Type B pancreatic cell (in vitro differentiated cells): ENCODE measurements around the gene HNRNPU. TPM values are rescaled to one million over a fixed set of nuclear protein-coding genes. Genes with fewer than 3 reads are reported as not detected.

Experiments used
- DNase-seq: peaks from one replicate; pipeline ENCODE4 v3.0.0; 2021; ENCODE audit warnings: mixed read lengths; ENCODE audit not compliant: unreplicated experiment; ENCODE audit errors: extremely low spot score
- H3K27ac Mint-ChIP-seq: 2 replicates; pipeline ENCODE4 v1.8.0; 2021; ENCODE audit warnings: mild to moderate bottlenecking, mixed read lengths
- H3K27me3 Mint-ChIP-seq: 2 replicates; pipeline ENCODE4 v1.8.0; 2021; ENCODE audit warnings: mixed read lengths
- H3K36me3 Mint-ChIP-seq: 2 replicates; pipeline ENCODE4 v1.8.0; 2021; ENCODE audit warnings: mixed read lengths
- H3K4me1 Mint-ChIP-seq: one replicate; pipeline ENCODE4 v1.8.0; 2021; ENCODE audit warnings: mixed read lengths; ENCODE audit not compliant: unreplicated experiment
- H3K4me3 Mint-ChIP-seq: 2 replicates; pipeline ENCODE4 v1.8.0; 2021; ENCODE audit warnings: mild to moderate bottlenecking, mixed read lengths
- H3K9me3 Mint-ChIP-seq: 2 replicates; pipeline ENCODE4 v1.8.0; 2021; ENCODE audit warnings: mixed read lengths
- total RNA-seq: library from RNA; stranded (reverse); gene quantifications from 2 replicates; pipeline ENCODE4 v1.2.1, GENCODE V29; 2021; ENCODE audit warnings: low replicate concordance
- TF ChIP-seq, protein P1 (sequence below): fragments of 200-600 bp; sonication (generic); conservative IDR thresholded peaks from 2 replicates; pipeline ENCODE4 v1.5.0; 2021; ENCODE audit warnings: antibody characterized with exemption, mild to moderate bottlenecking

Gene HNRNPU
- total RNA-seq, 1 donor from 2014 or later, result 485 TPM

DNA sequence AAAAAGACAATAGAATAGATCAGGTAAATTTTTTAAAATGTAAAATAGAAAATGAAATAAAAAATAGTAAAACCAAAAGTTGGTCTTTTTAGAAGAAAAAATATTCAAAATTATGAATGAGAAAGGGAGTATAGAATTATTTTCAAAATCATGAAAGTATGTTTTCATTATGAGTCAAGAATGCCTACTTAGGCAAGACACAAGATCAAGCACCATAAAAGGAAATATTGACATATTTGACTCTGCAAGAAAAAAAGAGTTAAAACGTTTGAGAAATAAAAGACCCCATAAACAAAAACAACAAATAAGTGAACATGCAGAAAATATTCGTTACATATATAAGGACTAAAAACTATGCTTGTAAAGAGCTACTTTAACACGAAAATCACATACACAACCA is 33.7 kb downstream of the HNRNPU start:
- no peaks in the 10 kb centered on the region for H3K27me3 Mint-ChIP-seq
- no peak overlapping the region for H3K27ac Mint-ChIP-seq
- H3K36me3 Mint-ChIP-seq, result no peaks in the 10 kb centered on the region

DNA sequence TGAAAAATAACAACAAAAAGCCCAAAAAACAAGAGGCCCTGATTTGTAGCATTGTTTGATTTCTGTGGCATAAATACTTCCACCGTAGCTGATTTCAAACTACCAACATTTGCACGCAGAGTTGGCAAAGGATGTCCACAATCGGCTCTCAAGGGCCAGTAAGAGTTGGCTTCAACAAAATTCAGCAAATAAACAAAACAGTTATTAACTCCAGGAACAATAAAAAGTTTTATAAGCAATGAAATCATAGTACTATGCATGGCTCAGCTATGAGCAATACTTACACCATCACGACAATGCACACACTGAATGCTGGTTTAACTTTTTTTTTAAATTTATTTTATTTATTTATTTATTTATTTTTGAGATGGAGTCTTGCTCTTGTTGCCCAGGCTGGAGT is 37.6 kb downstream of the HNRNPU start:
- TF ChIP-seq, protein P1, sequence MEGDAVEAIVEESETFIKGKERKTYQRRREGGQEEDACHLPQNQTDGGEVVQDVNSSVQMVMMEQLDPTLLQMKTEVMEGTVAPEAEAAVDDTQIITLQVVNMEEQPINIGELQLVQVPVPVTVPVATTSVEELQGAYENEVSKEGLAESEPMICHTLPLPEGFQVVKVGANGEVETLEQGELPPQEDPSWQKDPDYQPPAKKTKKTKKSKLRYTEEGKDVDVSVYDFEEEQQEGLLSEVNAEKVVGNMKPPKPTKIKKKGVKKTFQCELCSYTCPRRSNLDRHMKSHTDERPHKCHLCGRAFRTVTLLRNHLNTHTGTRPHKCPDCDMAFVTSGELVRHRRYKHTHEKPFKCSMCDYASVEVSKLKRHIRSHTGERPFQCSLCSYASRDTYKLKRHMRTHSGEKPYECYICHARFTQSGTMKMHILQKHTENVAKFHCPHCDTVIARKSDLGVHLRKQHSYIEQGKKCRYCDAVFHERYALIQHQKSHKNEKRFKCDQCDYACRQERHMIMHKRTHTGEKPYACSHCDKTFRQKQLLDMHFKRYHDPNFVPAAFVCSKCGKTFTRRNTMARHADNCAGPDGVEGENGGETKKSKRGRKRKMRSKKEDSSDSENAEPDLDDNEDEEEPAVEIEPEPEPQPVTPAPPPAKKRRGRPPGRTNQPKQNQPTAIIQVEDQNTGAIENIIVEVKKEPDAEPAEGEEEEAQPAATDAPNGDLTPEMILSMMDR, result no peak
- no peaks in the 10 kb centered on the region for H3K36me3 Mint-ChIP-seq
- no peak for DNase-seq
- no peak overlapping the region for H3K4me3 Mint-ChIP-seq
- no peaks in the 10 kb centered on the region for H3K4me1 Mint-ChIP-seq
- no peaks in the 10 kb centered on the region for H3K9me3 Mint-ChIP-seq
- no peaks in the 10 kb centered on the region for H3K27me3 Mint-ChIP-seq
- no peak overlapping the region for H3K27ac Mint-ChIP-seq

More for the DNA sequence above, 33.7 kb downstream of the HNRNPU start:
- no peaks in the 10 kb centered on the region for H3K9me3 Mint-ChIP-seq
- no peak for DNase-seq
- H3K4me3 Mint-ChIP-seq, result no peak overlapping the region
- TF ChIP-seq, protein P1, result no peak
- H3K4me1 Mint-ChIP-seq, result peaks cover 4% of the 10 kb centered on the region

DNA sequence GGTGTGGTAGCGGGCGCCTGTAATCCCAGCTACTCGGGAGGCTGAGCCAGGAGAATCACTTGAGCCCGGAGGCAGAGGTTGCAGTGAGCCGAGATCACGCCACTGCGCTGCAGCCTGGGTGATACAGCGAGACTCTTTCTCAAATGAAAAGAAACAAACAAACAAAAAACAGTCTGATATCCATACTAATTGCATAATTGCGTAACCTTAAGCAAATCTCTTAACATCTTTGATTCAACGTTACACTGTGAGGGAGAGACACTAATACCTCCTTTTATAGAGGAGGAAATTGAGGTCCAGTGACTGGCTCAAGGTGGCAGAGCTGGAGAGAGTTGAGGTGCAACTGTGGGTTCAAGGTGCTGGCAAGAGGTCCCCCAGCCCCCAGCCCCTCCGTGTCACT is 41.5 kb downstream of the HNRNPU start:
- Mint-ChIP-seq H3K27ac (no peak overlapping the region), H3K4me3 (no peak overlapping the region)

DNA sequence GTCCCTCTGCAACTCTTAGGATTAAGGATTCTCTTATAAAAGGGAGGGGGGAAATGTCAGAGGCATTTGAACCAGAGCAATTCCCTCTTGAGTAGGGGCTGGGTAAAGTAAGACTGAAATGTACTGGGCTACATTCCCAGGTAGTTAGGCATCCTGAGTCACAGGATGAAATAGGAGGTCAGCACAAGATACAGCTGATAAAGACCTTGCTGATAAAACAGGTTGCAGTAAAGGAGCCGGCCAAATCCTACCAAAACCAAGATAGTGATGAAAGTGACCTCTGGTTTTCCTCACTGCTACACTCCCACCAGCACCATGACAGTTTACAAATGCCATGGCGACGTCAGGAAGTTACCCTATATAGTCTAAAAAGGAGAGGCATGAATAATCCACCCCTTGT is 43.2 kb downstream of the HNRNPU start:
- no peak overlapping the region for H3K4me3 Mint-ChIP-seq
- TF ChIP-seq, protein P1, result no peak
- no peak overlapping the region for H3K27ac Mint-ChIP-seq
- H3K9me3 Mint-ChIP-seq, result no peaks in the 10 kb centered on the region
- peaks cover 6% of the 10 kb centered on the region for H3K4me1 Mint-ChIP-seq
- no peak for DNase-seq
- peaks cover 8% of the 10 kb centered on the region for H3K27me3 Mint-ChIP-seq
- H3K36me3 Mint-ChIP-seq, result no peaks in the 10 kb centered on the region

More for the DNA sequence above, 41.5 kb downstream of the HNRNPU start:
- TF ChIP-seq, protein P1, result no peak
- Mint-ChIP-seq H3K9me3 (no peaks in the 10 kb centered on the region), H3K4me1 (no peaks in the 10 kb centered on the region), H3K27me3 (no peaks in the 10 kb centered on the region), H3K36me3 (no peaks in the 10 kb centered on the region)
- no peak for DNase-seq

DNA sequence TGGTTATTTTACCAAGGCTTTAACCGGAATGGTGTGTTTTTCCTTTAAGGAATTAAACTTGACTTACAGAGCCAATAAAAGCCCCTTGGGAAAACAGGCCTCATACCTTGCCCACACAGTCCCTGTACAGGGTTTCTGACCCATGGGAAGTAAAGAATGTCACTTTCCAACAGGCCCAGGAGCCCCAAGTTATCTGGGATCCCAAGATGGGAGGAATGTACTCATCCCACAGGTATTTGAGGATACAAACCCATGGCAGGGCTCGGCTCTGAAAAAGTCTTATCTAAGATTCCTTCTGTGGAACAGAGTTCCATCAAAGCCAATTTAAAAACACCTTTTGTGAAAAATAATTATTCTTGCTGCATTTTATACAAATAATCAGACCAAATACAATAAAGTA is 44.2 kb downstream of the HNRNPU start:
- no peaks in the 10 kb centered on the region for H3K36me3 Mint-ChIP-seq
- peaks cover 15% of the 10 kb centered on the region for H3K27me3 Mint-ChIP-seq
- TF ChIP-seq, protein P1, result no peak
- peaks cover 6% of the 10 kb centered on the region for H3K4me1 Mint-ChIP-seq
- no peaks in the 10 kb centered on the region for H3K9me3 Mint-ChIP-seq
- no peak overlapping the region for H3K27ac Mint-ChIP-seq
- H3K4me3 Mint-ChIP-seq, result no peak overlapping the region
- no peak for DNase-seq

DNA sequence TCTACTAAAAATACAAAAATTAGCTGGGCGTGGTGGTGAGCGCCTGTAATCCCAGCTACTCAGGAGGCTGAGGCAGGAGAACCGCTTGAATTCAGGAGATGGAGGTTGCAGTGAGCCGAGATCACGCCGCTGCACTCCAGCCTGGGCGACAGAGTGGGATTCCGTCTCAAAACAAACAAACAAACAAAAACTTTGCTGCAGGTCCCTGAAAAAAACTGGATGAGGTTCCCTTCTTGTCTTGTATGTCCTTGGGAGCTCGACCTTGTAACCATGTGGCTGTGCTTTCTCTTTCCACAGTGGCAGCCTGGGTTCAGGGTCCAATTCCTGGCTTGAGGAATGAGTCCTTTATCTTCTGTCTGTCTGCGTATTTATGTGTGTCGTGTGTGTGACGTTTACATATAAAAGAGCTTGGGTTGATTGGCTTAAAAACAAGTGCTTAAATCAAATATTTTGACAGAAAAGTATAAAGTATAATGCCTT is 46.9 kb downstream of the HNRNPU start:
- Mint-ChIP-seq H3K4me3 (no peak overlapping the region), H3K4me1 (peaks cover 6% of the 10 kb centered on the region), H3K27ac (no peak overlapping the region), H3K36me3 (no peaks in the 10 kb centered on the region), H3K27me3 (peaks cover 25% of the 10 kb centered on the region), H3K9me3 (no peaks in the 10 kb centered on the region)
- DNase-seq, result no peak
- TF ChIP-seq, protein P1, result no peak
